HG03342 (cell line): ENCODE data around the gene GTPBP3.

ENCODE experiments used
- ATAC-seq: cut with Tn5 transposase; IDR thresholded peaks from one replicate; pipeline ENCODE4 v1.9.1; 2021; ENCODE audit warnings: mild to moderate bottlenecking, moderate library complexity; ENCODE audit not compliant: unreplicated experiment

Gene GTPBP3

DNA sequence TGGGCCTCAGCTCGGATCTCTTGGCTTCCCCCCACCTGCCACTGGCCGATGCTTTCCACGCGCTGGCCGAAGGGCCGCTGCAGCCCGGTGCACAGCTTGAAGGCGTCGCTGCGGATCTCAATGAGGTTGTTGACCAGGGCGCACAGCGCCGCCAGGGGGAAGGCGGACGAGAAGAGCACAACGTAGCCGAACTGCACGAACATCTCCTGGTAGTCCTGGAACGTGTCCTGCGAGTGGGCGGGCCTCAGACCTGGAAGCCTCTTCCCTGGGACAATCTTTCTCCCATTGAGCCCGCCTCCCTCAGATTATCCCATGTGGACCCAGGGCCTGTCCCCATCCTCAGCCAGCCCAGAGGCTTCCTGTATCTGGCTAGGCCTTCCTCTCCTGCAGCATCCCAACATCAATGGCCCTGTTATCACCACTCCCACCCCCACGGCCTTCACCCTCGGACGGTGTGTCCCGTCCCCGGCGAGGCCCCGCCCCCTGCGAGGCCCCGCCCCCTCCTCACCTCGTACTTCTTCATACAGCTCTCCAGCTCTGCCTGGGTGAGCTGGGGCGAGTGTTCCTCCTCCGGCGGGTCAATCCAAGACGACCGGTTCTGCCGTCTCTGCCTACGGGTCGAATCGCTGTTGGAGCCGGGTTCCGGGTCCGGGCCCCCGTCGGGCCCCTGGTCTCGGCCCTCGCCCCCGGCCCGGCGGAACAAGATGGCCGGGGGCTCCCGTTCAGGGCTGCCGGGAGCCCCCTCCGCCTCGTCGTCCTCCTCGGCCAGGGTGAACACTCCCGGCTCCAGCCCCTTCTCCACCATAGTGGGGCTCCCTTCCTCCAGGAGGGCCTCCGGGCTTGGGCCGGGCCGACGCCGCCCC lies 9.5 kb upstream of the GTPBP3 start:
- ATAC-seq: no peak

- no peak for ATAC-seq
These were observed 8.6 kb upstream of the GTPBP3 start for GRCh38 chr19:17328517-17329365.

DNA sequence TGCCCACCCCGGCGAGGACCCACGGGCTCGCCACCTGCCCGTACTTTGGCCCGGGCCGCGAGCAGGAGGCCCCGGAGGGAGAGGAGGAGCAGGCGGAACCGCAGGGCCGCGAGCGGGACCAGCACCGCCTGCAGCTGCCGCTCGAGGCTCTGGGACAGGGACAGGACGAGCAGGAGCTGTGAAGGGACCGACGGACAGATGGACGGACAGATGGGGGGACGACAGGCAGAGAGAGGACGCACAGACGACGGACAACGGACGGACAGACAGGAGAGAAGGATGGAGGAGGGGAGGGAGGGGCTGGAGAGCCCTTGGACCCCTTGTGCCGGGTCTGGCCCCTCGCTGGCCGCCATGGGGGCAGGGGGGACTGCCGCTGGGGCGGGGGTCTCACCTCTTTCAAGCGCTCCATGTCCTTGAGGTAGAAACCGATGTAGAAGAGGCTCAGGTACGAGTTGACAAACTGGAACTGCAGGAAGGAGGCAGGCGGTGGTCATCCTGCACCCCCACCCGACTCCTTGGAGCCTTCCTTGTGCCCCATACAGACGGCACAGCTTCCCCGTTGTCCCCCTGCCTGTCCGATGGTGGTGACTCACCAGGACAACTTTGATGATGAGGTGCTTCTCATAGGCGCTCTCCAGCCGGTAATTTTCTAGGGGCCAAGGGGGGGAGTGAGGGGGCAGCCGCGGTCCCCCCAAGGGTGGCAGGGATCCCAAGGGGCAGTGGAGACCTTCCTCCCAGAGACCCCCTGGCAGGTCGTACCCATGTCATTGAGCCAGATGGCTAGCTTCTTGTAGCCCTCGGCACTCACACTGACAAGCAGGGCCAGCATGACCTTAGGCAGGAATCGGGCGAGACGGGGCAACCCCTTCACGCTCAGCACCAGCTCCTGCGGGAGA lies 7.7 kb upstream of the GTPBP3 start:
- no peak for ATAC-seq

DNA sequence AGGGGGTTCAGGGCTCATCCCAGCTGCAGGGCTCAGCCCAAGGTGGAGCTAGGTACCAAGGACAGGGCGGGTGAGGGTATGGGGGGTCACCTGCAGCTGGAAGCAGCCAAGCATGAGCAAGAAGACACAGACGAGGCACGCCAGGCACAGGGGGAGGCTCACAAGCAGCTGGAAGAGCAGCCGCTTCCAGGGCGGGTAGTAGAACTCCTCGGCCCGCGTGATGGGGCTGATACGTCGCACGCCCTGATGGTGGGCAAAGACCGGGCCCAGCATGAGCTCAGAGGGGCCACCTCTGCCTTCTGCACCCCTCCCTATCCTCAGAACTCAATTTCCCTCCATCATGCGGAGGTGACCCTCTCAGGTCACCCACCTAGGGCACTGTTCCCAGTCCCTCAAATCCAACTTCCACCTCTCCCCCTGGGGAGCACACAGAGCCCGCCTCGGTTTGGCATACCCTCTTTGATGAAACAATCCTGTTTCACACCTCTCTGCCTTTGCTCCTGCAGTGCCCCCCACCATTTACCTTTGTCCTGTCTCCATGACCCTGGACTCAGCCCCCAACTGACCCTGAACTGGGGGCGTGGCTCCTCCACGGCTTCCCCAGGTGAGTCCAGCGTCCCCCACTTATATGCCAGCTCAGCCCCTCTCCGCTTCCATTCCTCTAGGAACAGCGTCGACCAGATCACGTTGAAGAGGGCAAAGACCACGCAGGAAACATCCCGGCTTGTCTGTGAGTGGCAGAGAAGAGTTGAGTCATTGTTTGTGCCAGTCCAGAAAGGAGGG lies 6.9 kb upstream of the GTPBP3 start:
- no peak for ATAC-seq

DNA sequence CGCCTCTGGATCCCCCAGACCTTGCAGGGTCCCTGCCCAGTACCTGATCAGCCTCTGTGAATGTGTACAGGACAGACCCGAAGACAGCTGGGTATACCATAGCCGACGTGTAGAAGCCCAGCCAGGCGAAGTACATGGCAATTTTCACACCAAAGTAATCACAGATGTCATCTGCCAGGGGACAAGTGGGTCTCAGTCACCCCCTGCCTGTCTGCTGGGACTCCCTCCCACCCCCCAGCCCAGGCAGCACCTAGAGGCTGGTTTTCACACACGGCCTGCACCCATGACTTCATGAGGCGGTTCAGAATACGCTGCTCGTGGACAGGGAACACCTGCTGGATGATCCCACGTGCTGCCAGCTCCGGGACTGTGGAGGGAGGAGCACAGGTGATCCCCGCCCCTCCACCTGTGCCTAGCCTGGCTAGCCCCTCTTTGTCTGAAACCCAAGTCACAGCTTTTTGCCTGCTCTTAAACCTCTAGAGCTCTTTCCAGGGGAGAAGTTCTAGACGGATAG lies 6.3 kb upstream of the GTPBP3 start:
- ATAC-seq: no peak

GRCh38 chr19:17332360-17332676 lies 5.0 kb upstream of the GTPBP3 start:
- no peak for ATAC-seq

DNA sequence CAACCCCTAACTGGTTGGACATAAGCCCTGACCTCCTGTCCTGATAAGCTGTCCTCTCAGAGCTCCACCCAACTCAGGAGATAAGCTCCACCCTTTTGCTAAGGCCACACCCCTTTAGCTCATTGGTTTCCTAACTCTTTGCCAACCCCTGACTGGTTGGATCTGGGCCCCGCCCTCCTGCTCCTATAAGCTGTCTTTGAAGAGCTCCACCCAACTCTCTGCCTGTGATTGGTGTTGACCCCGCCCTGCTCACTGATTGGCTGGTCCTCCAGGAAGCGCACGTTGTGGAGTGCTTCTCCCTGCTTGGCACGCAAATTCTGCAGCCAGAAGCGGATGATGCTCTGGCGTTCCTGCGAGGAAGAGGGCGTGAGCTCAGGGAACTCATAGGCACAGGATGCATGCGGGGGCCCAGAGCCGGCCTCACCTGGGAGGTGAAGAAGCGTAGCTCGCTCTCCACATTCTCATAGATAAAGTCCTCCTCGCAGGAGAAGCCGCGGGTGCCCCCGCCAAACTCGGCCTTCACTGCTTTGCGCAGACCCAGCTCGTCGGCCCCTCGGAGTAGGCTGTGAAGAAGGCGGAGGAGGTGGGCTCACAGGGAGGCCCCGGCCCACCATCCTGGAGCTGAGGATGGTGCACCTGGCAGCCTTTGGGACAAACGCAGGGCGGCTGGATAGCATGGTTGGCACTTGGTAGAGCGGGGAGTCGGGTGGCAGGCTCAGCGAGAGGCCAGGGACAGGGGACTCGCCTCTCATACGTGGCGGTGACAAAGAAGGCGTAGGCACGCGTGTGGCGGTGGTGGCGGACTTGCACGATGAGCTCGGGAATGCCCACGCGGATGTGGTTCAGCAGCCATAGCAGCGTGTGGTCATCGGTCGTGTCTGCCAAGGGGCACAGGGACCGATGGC lies 4.4 kb upstream of the GTPBP3 start:
- ATAC-seq: no peak

DNA sequence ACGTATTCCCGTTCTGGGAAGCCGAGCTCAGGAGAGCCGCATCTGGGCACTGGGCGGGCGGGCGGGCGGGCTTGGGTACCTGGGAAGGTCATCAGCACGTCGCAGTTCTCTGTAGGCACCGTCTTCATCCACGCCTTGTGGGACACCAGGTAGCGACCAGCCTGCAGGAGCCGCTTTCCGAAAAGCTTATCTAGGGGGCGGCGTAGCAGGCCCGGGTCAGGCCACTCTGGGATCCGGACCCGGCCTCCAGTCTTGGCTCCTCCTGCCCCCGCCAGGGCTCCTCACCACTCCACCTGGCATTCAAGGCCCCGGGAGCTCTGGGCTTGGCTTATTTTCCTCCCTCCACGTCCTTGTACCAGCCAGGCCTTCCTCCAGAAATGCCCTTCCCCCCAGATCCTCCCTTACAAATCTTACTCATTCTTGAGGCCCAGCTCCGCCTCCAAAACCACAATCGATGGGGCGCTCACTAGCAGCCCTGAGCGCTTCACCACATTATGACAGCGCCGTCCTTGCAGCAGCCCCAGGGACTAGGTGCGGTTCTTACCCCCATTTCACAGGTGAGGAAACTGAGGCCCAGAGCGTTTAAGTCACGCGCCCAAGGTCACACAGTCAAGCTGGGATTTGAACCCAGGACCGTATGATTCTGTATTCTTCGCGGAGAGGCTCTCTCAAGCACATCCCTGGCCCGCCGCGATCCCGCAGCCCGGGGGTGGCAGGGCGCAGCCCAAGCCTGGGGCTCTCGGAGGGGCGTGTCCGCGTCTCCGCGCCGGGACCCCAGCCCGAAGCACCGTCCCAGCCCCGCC lies 3.5 kb upstream of the GTPBP3 start:
- no peak for ATAC-seq

GRCh38 chr19:17334414-17335409 lies 2.6 kb upstream of the GTPBP3 start, which contains the start of gene ANO8:
Gene ANO8, minus strand, starts transcription at chr19:17334855. Its CDS starts 185 bp downstream, at chr19:17334670.
- ATAC-seq: peak; percentile 40

- no peak for ATAC-seq
These were observed 1.8 kb upstream of the GTPBP3 start for GRCh38 chr19:17335575-17335974.

DNA sequence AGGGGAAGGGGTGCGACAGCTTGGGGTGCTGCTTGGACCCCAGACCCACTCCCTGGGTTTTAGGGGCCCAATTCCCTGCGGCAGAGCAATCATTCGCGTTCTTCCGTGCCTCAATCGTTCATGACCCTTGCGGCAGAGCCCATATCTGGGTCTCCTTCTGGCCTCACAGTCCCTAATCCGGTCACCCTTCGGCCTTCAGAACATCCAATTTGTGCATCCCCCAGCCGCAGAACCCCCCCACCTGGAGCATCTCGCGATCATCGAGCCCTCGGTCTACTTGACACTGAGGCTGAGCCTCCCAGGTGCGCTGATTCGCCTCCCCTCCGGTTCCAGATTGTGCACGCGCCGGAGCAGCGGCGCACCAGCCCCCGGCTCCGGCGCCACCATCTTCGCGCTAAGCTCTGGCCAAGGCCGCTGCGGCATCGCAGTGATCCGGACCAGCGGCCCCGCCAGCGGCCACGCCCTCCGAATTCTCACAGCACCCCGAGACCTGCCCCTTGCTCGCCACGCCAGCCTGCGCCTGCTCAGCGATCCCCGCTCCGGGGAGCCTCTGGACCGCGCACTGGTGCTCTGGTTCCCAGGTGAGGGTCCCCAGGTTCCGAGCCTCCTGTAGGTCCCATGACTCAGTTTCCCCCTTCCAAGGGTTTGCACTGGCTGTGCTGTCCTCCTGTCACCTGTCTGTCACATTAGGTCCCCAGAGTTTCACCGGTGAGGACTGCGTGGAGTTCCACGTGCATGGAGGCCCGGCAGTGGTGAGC lies 501 bp downstream of the GTPBP3 start:
- no peak for ATAC-seq

- ATAC-seq: no peak
These were observed 1.2 kb downstream of the GTPBP3 start for GRCh38 chr19:17338433-17339078.

DNA sequence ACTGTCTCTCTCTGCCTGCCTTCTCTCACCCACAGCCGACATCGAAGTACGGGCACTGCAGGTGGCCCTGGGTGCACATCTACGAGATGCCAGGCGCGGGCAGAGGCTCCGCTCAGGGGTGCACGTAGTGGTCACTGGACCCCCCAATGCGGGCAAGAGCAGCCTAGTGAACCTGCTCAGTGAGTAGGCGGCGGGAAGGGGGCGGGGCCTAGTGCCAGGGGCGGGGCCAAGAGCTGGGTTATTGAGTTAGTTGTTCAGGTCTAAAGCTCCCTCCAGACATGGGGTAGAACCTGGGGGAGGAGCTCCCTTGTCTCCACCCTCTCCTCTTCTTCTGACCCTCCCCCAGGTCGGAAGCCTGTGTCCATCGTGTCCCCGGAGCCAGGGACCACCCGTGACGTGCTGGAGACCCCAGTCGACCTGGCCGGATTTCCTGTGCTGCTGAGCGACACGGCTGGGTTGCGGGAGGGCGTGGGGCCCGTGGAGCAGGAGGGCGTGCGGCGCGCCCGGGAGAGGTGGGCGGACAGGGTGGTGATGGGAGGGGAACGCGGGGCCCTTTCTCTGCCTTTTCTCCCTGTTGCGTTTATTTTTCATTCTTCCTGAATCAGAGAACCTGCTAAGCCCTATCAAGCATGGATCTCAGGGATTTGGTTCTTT lies 1.9 kb downstream of the GTPBP3 start:
- no peak for ATAC-seq

DNA sequence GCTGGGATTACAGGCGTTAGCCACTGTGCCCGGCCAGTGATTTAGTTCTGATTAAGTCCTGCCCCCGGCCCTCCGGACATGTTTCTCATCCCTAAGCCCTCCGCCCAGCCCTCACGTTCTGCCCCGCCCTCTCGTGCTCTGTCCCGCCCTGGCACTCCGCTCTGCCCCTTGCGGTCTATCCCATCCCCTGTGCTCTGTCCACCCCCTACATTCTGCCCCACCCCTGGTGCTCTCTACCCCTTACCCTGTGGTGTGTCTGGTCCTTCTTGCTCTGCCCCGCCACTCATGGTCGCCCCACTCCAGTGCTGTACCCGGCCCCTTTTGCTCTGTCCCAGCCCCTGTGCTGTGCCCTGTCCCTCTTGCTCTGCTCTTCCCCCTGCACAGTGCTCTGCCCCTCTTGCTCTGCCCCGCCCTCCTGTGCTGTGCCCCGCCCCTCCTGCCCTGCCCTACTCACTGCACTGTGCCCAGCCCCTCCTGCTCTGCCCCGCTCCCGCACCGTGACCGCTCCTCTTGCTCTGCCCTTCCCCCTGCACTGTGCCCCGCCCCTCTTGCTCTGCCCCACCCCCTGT lies 3.0 kb downstream of the GTPBP3 start:
- ATAC-seq: no peak

DNA sequence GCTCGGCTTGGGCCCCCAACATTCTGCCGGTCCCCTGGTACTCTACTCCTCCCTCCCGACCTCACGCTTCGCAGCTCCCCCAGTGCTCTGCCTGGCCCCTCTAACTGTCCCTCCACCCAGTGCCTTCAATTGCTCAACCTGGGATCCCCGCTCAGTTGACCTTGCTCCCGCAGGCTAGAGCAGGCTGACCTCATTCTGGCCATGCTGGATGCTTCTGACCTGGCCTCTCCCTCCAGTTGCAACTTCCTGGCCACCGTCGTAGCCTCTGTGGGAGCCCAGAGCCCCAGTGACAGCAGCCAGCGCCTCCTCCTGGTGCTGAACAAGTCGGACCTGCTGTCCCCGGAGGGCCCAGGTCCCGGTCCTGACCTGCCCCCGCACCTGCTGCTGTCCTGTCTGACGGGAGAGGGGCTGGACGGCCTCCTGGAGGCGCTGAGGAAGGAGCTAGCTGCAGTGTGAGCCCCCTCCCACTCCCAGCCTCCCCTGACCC lies 3.6 kb downstream of the GTPBP3 start:
- ATAC-seq: no peak
